ENCODE measurements around the gene PMPCA.

Gene PMPCA

DNA sequence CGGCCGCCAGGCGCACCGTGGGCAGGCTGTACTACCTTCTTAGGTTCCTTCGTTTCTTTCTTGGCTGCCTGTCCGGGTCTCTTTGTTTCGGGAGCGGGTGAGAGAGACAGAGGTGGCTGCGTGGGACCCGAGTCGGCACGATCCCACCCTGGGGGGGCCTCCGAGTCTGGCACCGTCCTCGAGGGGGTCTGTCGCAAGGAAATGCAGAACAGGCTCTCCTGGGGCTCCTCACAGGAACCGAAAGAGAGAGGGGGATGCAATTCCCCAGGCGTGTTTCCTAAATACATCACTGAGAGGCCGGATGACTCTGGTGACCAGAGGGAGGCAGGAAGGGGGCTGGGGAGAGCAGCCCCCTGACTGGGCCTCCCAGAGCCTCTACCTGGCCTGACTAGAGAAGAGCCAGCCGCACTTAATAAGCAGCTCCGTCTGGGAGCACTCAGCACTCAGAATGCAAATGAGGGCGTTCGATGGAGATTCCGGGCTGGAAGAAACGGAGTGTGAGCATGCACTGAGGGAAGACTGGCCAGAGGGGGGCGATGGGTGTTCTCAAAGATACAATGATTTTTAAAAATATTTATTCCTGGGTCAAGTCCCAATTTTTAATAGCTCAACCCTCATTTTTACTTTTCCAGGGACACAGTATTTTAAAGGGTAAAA lies 40.9 kb downstream of the PMPCA start:
- no peak overlapping the region for H3K4me3 ChIP-seq (ENCODE audit: low read depth, low read length)
- DNase-seq (ENCODE audit: low read depth): no peak
- TF ChIP-seq, protein P1, sequence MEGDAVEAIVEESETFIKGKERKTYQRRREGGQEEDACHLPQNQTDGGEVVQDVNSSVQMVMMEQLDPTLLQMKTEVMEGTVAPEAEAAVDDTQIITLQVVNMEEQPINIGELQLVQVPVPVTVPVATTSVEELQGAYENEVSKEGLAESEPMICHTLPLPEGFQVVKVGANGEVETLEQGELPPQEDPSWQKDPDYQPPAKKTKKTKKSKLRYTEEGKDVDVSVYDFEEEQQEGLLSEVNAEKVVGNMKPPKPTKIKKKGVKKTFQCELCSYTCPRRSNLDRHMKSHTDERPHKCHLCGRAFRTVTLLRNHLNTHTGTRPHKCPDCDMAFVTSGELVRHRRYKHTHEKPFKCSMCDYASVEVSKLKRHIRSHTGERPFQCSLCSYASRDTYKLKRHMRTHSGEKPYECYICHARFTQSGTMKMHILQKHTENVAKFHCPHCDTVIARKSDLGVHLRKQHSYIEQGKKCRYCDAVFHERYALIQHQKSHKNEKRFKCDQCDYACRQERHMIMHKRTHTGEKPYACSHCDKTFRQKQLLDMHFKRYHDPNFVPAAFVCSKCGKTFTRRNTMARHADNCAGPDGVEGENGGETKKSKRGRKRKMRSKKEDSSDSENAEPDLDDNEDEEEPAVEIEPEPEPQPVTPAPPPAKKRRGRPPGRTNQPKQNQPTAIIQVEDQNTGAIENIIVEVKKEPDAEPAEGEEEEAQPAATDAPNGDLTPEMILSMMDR (IDR thresholded peaks at IDR 0.05; ENCODE audit: low read depth, low read length, missing control alignments): no peak

DNA sequence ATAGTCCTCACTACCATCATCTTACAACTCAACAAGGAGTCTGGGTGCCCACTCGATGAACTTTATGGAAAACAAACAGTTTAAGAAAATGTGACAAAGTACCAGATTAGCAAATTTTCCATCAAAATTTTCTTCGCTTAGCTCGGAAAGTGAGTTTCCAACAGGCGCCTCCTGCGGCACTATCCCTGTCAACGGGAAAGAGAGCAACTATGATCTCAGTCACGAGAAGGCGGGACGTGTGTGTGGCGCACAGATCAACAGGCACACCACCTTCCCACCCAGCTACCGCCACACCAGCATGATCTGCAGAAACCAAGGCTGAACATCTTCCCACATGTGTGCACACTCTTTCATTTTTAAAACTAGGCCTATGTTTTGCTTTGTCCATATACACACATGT lies 42.9 kb downstream of the PMPCA start:
- TF ChIP-seq, protein P1 (IDR thresholded peaks at IDR 0.05; ENCODE audit: low read depth, low read length, missing control alignments): no peak
- DNase-seq (ENCODE audit: low read depth): no peak
- no peak overlapping the region for H3K4me3 ChIP-seq (ENCODE audit: low read depth, low read length)

DNA sequence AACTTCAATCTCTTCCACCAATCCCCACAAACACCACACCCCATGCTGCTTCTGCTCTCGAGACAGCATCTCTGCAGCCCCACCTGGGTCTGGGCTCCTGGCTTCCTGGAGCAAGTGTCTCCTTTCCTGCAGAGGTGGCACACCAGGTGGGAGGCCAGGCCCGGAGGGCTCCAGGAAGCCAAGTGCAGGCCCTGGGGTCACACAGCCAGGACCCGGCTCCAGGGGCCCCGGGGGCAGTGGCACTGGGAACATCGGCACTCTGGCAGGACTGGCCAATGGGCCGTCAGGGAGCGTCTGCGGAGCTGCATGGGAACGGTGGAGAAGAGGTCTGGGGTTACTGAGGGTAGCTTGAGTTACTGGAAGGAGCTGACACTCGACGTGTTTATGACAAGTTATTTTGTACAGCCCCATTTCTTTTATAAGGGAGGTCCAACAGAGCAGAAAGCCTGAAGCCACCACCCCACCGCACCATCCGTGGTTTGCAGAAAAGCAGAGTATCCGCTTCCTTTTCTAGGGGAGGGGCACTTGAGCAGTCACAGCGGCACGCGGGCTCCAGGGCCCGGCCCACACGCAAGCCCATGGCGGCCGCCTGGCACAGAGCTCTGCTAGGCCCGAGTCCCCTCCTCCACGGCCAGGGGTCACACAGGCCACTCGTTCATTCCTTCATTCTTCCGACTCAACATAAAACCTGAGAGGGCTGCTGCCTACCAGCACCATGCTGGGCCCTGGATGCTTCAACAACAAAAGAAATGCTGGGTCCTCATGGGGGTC lies 43.8 kb downstream of the PMPCA start:
- no peak overlapping the region for H3K4me3 ChIP-seq (ENCODE audit: low read depth, low read length)
- no peak for DNase-seq (ENCODE audit: low read depth)
- TF ChIP-seq, protein P1 (IDR thresholded peaks at IDR 0.05; ENCODE audit: low read depth, low read length, missing control alignments): no peak

DNA sequence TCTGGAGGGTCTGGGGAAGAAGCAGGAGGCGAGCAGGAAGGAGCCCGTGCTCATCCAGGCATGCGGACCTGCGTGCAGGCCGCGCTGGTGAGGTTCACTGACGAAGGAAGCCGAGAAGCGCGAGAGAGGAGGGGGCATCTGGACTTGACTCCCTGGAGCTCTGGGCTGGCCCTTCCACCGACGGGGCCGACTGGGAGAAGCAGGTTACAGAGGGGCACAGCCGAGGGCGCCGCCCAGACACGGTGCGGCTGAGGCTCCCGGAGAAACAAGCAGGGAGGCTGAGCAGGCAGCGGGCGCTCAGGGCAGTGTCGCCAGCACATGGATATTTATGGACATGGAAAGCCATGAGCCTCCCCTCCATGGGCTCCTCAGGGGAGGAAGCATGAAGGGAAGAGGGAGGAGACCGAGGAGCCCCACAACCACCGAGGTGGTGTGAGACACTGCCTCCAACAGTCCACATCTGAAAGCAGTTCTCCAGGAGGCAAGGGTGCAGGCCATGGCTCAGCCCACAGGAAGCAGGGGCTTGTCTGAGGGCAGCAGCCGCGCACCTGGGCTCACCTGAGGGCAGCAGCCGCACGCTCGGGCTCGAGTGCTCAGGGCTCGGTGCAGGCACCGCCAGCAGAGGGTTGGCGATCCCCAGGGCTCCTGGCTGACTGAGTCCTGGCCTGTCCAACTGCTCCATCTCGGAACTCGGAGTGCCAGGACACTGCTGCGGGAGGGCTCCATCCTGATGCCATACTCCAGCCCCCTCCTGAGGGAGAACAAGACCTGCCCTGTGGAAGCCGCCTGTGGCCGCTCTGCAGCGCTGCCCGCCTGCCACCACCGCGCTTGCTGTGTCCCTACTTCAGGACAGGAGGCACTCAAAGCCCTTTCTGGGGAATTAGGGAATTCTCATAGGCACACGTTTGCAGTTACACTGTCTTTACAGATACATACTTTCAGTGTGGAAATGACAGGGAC lies 44.9 kb downstream of the PMPCA start:
- no peak for DNase-seq (ENCODE audit: low read depth)
- TF ChIP-seq, protein P1 (IDR thresholded peaks at IDR 0.05; ENCODE audit: low read depth, low read length, missing control alignments): no peak
- H3K4me3 ChIP-seq (ENCODE audit: low read depth, low read length): no peak overlapping the region

DNA sequence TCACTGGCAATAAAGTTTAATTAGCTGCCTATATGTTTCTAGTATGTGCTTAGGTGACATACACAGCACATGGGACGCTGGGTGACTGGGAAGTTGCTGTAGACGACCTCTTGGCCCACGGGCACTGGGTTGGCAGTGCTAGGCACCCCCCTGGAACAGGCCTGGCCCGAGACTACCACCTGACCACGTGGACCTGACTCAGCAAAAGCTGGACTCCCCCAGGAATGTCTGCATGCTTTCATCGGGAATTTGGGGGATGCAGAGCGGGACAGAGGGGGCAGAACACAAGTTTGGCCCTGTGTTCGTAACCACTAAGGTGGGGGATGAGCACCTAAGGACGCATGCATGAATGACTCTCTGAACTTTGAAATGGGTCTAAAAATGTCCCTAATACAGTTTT lies 45.8 kb downstream of the PMPCA start:
- TF ChIP-seq, protein P1 (IDR thresholded peaks at IDR 0.05; ENCODE audit: low read depth, low read length, missing control alignments): no peak
- DNase-seq (ENCODE audit: low read depth): no peak
- no peak overlapping the region for H3K4me3 ChIP-seq (ENCODE audit: low read depth, low read length)

DNA sequence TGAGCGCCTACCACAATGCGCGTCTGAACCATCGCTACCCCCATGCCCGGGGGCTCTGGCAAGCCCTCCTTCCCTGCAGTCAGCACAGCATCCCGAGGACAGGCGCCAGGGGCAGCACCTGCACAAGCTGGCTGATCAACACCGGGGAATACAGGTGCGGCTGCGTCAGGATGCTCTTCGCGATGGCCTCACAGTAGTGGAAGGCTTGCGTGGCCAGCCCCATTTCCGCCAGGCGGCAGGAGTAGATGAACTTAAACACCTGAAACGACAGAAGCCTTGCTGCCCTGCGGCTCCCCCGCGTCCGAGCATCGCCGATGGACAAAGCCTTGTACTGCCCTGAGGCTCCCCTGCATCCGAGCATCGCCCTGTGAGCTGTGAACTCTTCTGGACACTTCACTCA lies 46.9 kb downstream of the PMPCA start:
- no peak for DNase-seq (ENCODE audit: low read depth)
- H3K4me3 ChIP-seq (ENCODE audit: low read depth, low read length): no peak overlapping the region
- TF ChIP-seq, protein P1 (IDR thresholded peaks at IDR 0.05; ENCODE audit: low read depth, low read length, missing control alignments): no peak

All from GM12864 (cell line).